Brain microvascular endothelial cell (primary cell): Measurements from ENCODE around the gene SETD3.
A peak's percentile ranks its signal among the peaks of the same experiment; 100 is the strongest.

Source experiments
- DNase-seq: peaks from one replicate; pipeline ENCODE4 v3.0.0-alpha.2; 2020
- H3K27ac ChIP-seq: fragments of 250-450 bp; sonication (Bioruptor Pico); 2 replicates; pipeline ENCODE4 v1.5.1; 2020; ENCODE audit warnings: mild to moderate bottlenecking, moderate library complexity
- H3K27me3 ChIP-seq: fragments of 250-450 bp; sonication (Bioruptor Pico); replicated peaks from 2 replicates; pipeline ENCODE4 v1.5.1; 2020; ENCODE audit warnings: mild to moderate bottlenecking
- H3K36me3 ChIP-seq: fragments of 250-450 bp; sonication (Bioruptor Pico); replicated peaks from 2 replicates; pipeline ENCODE4 v1.5.1; 2020; ENCODE audit warnings: mild to moderate bottlenecking
- H3K4me3 ChIP-seq: 2 replicates; pipeline ENCODE4 v1.5.1; 2011; ENCODE audit warnings: low read depth, mild to moderate bottlenecking, control low read depth, low read length, moderate library complexity
- in situ Hi-C: cut with HindIII; loops from 2 replicates; pipeline ENCODE4 v1.10.0; 2017; ENCODE audit warnings: low sequenced_read_pairs, low pct_ligation_motif_present
- TF ChIP-seq, protein P1 (sequence below): IDR thresholded peaks from 2 replicates; pipeline ENCODE4 v1.5.1; 2011; ENCODE audit warnings: low read depth, mild to moderate bottlenecking, moderate library complexity, low read length, control low read depth, inconsistent platforms; ENCODE audit errors: missing control alignments

The SETD3 gene

DNA sequence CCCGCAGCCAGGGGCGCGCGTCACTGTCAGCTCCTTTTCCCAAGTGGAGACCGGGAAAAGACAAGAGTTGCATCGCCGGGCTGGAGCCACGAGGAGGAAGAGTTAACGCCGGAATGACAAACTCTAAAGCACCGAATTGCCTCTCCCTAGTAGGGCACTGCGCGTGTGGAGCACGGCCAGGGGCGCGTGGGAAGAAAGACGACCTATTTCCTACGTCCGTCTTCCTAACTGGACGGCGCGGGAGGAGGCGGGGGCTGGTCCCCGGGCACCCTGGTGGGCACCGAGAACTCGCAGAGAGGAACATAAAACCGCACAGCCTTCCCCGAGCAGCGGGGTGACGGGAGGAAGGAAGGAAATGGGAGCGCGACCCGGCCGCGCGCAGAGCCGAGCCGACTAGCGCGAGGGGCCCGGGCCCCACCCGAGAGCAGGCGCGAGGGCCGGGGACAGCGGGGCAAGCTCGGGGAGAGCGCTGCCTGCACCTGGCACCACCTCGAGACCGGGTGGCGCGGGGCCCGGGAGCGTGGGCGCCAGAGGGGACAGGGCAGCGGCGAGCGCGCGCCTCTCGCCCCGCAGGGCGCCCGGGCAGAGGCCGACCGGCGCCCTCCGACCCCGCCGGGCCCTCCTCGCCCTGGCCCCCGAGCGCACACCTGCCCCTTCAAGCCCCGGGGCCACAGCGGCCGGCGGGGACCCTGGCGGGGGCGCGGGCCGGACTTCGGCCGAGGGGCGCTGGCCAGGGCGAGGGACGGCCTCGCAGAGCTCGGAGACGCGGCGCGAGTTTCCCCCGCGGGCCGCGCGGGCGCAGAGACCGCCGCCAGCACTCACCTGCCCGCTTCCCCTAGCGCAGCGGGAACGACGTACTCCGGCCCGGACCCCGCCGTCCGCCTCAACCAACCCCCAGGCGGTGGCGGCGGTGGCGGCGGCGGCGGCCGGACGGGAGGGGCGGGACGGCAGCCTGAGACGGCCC, at the start of gene SETD3:
Gene SETD3 (minus strand): TSS at position 954 of the 964 bp plus-strand sequence. CDS start 15,054 bp downstream, outside the sequence.
- H3K36me3 ChIP-seq = no peaks in the 10 kb centered on the region
- TF ChIP-seq, protein P1, sequence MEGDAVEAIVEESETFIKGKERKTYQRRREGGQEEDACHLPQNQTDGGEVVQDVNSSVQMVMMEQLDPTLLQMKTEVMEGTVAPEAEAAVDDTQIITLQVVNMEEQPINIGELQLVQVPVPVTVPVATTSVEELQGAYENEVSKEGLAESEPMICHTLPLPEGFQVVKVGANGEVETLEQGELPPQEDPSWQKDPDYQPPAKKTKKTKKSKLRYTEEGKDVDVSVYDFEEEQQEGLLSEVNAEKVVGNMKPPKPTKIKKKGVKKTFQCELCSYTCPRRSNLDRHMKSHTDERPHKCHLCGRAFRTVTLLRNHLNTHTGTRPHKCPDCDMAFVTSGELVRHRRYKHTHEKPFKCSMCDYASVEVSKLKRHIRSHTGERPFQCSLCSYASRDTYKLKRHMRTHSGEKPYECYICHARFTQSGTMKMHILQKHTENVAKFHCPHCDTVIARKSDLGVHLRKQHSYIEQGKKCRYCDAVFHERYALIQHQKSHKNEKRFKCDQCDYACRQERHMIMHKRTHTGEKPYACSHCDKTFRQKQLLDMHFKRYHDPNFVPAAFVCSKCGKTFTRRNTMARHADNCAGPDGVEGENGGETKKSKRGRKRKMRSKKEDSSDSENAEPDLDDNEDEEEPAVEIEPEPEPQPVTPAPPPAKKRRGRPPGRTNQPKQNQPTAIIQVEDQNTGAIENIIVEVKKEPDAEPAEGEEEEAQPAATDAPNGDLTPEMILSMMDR = peak; percentile 44
- DNase-seq = peak; percentile 40
- H3K27me3 ChIP-seq = no peaks in the 10 kb centered on the region
- in situ Hi-C loops = no loop called here
- peak within 1 kb of the TSS; percentile 89 for H3K27ac ChIP-seq
- H3K4me3 ChIP-seq = peak within 1 kb of the TSS; percentile 90

GRCh38 chr14:99529899-99530298, 49.2 kb upstream of the SETD3 start:
- TF ChIP-seq, protein P1 = no peak
- H3K4me3 ChIP-seq = no peak overlapping the region
- in situ Hi-C loops = no loop called here
- H3K27me3 ChIP-seq = no peaks in the 10 kb centered on the region
- H3K27ac ChIP-seq = no peak overlapping the region
- DNase-seq = no peak
- H3K36me3 ChIP-seq = no peaks in the 10 kb centered on the region

GRCh38 chr14:99527427-99528076, 46.9 kb upstream of the SETD3 start:
- TF ChIP-seq, protein P1 = no peak
- DNase-seq = no peak
- Histone ChIP-seq H3K4me3 (no peak overlapping the region), H3K36me3 (no peaks in the 10 kb centered on the region), H3K27me3 (no peaks in the 10 kb centered on the region), H3K27ac (no peak overlapping the region)
- in situ Hi-C loops = no loop called here

DNA sequence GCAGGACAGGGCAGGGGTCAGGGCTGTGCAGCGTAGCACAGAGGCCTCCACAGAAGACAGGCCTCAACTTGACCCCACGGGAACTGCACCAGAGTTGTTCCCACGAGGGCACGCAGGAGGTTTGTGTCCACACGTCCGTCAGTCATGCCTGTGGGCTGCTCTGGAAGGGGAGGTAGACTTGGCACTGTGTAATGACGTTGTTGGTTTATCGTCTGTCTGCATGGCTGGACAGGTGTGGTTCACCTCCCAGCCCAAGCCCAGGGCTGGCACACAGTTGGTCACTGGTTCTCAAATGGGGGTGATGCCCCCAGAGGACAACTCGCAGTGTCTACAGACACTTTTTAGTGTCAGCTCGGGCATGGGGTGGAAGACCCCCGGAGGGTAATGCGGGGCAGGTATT, 46.4 kb upstream of the SETD3 start:
- no peak for DNase-seq
- Histone ChIP-seq H3K4me3 (no peak overlapping the region), H3K27me3 (no peaks in the 10 kb centered on the region), H3K36me3 (no peaks in the 10 kb centered on the region), H3K27ac (no peak overlapping the region)
- TF ChIP-seq, protein P1 = no peak
- in situ Hi-C loops = no loop called here

DNA sequence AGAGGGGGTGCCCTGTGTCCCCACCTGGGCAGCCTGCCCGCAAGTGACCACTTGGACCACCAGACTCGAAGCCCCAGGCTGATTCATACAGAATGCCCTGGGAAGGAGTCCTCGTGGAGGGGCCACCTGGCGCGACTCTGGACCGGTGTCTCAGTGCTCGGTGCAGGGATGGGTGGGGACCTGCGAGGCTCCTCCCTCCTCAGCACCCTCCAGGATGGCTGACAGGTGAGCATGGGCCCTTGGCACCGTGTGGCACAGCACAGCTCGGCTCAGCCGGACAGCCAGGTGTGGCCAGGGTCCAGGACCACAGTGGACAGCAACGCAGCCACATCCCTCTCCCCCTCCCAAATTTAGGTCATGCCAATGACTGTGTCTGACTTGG, 45.0 kb upstream of the SETD3 start:
- no peak overlapping the region for H3K27ac ChIP-seq
- in situ Hi-C loops = no loop called here
- no peak overlapping the region for H3K4me3 ChIP-seq
- no peak for DNase-seq
- TF ChIP-seq, protein P1 = no peak
- H3K27me3 ChIP-seq = no peaks in the 10 kb centered on the region
- no peaks in the 10 kb centered on the region for H3K36me3 ChIP-seq
